NCI-H2029 treated with DMSO at 0.1 percent for 48 hours (cell line): Measurements from ENCODE around the gene FGF1.

Experiments used
- DNase-seq: peaks from one replicate; lab custom pipeline; 2025; lab: John Stamatoyannopoulos, UW

Gene FGF1

DNA sequence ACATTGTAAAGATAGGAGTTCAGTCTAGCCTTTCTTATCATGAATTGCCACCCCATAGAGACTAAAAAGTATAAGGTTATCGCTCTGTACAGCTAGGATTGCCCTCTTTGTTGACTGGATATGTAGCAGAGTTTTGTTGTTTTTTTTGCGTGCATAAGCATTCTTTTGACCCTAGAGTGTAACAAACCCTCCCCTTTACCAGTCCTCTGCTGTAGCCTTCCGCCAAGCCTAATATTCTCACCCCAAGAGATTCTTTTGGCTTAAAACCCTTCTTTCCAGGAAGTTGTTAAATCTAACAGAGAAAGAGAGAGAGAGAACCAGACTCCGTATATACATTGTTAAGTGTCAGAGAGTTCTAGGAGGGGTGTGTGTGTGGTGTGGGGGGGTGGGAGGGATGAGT is 113.9 kb downstream of the FGF1 start:
- DNase-seq, result no peak

GRCh38 chr5:142571371-142571770 is 114.5 kb downstream of the FGF1 start:
- no peak for DNase-seq

DNA sequence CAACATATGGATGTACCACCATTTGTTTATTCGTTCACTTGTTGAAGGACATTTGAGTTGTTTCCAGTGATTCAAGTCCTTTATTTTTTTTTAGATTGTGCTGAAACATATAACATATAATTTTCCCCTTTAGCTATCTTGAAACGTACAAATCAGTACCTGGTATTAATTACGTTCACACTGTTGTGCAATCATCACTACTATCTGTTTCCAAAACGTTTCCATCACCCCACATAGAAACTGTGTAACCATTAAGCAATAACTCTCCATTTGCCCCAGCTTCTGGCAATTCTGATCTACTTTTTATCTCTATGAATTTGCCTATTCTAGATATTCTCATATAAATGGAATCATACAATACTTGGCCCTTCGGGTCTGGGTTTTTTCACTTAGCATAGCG is 116.0 kb downstream of the FGF1 start:
- no peak for DNase-seq

DNA sequence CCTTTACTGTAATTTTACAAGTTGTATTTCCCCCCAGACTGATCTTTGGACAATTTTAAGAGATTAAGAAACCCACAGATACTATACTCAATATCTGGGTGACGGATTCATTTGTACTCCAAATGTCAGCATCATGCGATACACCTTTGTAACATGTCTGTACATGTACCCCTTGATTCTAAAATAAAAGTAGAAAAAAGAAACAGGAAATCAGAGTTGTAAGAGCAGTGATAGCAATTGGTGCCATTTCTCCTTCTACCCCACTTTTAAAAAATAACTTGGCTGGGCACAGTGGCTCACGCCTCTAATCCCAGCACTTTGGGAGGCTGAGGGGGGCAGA is 116.9 kb downstream of the FGF1 start:
- DNase-seq, result no peak

DNA sequence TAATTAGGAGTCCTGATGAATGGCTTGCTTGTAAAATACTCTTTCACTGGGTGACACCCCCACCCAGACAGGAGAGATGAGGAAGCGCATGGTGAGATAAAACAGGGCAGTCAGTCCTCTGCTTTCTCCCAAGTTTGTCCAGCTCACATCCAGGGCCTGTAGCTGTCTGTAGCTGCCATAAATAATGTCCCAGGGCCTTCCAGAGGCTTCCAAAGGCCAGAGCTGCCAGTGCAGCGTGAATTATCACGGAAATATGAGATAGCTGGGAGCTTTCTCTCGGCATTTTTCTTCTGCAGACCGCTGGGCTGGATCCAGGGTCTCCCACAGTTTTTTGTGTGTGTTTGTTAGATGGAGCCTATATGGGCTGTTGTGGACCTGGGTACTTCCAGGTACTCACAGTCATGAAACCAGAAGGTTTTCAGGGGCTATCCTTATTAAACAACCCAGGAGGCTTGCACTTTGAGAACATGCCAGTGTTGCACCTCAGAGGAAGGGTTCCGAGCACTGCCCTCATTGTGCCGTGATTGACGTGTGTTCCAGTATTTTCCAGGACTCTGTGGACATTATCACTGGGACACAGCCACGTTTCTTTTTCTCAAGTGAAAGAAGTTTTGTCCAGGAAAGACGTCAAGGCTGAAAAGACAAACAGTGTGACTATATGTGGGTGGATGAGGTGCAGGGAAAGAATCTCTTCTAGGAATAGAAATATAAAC is 117.5 kb downstream of the FGF1 start:
- DNase-seq, result no peak

GRCh38 chr5:142561486-142562097 is 124.3 kb downstream of the FGF1 start:
- no peak for DNase-seq

DNA sequence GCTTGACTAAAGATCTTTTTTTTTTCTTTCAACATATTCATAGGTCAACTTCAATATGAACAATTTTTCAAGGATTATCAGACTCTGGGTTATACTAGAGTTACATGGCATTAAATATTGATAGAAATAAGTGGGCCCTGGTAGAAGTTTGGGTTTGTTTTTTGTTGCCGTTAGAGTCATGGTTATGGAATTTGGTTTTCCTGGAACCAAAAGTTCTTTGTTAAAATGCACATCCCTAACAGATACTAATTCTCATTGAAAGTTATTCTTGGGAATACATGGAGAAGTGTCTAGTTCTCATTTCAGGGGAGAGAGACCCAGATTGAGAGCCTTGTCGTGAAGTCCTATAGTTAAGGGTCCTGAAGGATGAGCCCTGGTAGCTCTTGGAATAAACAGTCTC is 124.9 kb downstream of the FGF1 start:
- DNase-seq, result no peak

DNA sequence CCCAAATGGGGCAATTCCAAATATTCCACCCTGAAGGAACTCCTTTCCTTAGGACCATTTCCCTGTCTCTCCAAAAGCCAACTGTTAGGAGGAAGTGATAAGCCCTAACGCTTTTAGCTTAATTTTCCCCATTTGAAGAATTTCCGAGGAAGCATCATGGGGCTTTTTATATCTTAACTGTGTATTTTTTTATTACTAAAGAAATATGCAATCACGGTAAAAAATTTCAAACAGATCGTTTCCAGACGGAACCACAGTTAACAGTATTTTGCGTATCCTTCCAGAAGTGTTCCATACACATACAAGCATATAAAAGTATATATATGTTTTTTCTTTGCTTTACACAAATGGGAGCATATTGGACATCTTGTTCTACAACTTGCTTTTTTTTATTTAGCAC is 133.8 kb downstream of the FGF1 start:
- DNase-seq, result no peak

DNA sequence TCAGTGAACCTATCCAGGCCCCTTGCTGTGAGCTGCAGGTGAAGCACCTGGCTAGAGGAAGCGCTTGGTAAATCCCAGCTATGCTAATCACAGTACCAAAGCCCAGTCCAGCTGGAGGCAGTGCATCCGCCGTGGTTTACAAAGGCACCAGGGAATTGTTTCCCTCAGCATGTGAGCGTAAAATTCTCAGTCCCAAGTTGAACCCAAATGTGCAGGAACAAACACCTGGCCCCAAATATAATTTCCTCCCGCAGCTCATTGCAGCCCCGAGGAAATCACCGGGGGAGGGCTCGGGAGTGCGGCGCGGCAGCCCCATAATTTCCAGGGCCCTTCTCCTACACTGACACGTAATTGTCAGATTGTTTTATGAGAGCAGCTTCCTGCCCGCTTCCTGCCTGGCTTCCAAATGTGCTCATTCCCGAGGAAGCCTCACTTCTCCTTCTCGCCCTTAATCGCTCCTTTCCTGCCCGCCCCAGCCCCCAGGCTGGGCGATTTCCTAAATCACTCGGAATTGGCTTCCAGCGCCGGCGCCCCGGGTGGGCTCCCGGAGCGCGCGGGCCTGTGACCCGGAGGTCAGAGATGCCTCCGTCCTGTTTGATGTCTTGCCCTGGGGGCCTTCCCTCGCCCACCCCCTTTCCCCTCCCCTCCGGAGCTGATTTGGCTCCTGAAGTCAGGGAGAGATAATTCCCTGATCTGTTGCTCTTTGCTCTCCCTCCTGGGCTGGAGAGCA is 134.4 kb downstream of the FGF1 start:
- no peak for DNase-seq

GRCh38 chr5:142550471-142550870 is 135.4 kb downstream of the FGF1 start:
- no peak for DNase-seq

DNA sequence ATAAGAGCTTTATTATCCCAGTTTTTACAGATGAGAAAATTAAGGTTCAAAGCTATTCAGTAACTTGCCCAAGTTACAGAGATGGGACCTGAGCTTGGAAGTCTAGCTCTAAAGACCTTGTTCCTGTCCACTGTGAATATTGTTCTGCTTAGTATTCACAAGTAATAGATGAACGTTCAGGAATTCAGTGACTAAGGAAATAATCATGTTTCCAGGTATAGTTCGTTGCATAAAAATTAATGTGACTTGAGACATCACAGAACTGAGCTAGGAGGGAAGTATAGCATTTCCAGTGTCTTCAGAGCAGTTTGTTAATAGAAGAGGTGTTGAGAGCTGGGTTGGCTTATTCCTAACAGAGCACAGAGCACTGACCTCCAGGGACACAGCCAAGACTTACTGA is 136.1 kb downstream of the FGF1 start:
- no peak for DNase-seq

GRCh38 chr5:142548739-142549275 is 137.1 kb downstream of the FGF1 start:
- DNase-seq, result peak; percentile 84

DNA sequence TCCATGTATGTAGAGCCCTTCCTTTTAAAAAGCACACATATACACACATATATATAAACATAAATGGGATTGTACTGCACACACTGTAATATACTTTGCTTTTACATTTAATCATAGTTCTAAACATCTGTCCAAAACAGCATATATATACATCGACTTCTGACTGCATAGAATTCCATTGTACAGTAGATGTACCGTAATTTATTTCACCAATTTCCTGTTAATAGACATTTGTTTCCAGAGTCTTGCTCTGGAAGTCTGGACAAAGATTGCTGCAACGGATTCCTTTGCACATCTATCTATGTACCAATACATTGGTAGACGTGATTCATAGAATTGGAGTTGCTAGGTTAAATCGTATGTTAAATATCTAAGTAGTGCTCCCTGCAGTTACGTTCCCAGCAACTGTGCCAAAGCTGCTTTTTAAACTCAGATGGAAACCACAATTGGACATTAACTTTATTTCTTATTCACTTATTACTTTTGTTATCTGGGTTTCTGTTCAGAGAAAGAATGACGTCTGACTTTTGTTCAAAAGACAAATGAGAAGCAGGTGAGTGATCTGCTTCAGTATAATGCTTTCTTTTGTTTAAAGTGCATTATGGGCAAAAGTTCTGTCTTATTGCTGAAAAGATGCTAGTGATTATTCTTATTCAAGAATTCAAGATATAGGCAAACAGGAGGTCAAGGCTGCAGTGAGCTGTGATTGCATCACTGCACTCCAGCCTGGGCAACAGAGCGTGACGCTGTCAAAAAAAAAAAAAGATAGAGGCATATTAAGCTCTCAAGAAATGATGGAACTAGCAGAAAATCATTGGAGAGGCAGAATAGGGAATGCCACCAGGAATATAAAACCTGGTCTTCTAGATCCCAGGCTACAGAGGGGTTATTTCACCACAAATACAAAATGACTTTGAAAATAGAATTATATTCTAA is 138.2 kb downstream of the FGF1 start:
- DNase-seq, result no peak

DNA sequence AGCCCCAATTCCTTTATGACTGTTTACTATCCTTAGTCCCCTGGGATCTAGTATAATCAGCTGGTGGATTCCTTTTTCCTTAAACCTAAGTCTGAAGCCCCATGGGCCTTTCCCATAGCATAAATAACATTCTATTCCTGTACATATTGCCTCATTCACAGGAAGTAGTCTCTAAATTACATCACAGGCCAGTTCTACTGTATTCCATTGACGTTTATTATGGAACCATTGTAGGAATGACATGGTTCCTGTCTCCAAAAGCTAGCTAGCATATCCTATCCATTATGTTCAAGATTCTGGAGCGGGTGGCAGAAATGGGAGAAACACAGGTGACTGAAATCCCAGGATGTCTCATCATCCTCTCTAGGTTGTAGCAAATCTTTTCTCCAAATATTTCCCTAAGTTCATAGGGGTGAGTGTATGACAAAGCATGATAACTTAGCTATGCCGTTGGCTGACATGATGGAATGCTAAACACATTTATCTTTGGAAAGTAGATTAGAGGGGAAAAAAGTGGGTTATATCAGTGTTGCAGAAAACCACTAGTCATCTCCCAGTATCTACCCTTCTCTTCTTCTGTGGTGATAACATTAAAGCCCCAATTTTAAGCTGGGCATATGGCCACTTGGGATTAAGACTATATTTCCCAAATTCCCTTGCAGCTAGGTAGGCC is 140.1 kb downstream of the FGF1 start:
- DNase-seq, result no peak

DNA sequence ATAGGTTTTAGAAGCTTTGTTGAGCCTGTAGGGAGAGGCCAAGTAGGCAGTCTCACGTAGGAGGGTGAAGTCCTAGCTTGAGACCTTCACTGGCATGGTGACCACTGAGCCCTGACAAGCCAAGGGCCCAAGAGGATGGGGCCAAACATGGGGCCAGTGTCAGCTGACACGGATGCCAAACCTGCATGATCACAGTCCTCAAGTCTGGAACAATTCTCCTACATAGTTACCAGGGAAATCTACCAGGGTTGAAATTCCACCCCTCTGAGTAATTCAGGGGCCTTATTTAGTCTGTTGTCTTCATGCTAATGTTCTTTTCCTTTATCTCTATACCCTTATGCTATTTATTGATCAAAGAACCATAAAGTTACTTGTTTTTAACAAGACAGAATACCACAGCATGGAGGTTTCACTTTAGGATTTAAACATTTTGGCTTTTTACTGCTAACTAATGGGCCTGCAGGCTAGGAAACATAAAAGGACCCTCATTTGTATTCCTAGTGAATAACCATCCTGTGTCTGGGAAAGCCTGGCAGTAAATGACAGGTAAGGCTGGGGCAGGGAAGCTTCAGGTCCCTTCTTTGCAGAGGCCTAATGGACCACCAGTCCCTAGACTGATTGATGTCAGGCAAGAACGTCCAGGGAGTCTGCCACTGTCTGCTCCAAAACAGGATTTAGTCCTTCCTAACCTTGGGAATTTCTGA is 140.8 kb downstream of the FGF1 start:
- no peak for DNase-seq

DNA sequence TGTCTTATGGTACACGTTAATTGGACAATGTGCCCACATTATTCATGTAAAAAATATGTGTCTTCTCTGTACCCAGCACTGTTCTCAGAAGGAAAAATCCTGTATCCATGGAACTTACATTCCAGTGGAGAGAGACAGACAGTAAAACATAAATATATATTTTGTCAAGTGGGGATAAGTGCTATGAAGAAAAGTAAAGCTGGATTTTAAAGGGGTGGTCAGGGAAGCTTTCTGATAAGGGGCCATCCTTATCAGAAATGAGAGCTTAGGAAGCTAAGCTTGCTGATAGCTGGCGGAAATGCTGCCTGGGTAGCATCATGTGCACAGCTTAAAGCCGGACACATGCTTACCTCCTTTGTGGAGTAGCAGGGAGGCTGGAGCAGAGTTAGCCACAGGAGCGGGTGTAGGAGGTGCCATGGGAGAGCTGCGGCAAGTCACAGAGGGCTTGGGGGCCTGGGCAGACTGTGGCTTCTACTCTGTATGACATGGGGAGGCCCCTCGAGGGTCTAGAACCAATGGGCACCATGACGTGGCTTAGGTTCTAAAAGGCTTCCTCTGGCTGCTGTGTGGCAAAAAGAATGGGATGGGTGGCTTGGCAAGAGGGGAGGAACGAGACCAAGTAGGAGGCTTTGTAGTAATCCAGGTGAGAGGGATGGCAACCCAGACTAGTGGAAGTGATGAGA is 141.7 kb downstream of the FGF1 start:
- DNase-seq, result no peak

- DNase-seq, result no peak
Observed at GRCh38 chr5:142542906-142543305, 143.0 kb downstream of the FGF1 start.
